ENCODE measurements around the gene SRP68. TPM values are rescaled to one million over a fixed set of nuclear protein-coding genes. Genes with fewer than 3 reads are reported as not detected.
A peak's percentile ranks its signal among the peaks of the same experiment; 100 is the strongest.
"Not testable (repeated sequence)": the region's sequence is repeated elsewhere in the genome, so short reads cannot be mapped to it uniquely, and the experiment has no call there.

The SRP68 gene
- total RNA-seq, 1 donor from 2014 or later = 22.6 TPM

DNA sequence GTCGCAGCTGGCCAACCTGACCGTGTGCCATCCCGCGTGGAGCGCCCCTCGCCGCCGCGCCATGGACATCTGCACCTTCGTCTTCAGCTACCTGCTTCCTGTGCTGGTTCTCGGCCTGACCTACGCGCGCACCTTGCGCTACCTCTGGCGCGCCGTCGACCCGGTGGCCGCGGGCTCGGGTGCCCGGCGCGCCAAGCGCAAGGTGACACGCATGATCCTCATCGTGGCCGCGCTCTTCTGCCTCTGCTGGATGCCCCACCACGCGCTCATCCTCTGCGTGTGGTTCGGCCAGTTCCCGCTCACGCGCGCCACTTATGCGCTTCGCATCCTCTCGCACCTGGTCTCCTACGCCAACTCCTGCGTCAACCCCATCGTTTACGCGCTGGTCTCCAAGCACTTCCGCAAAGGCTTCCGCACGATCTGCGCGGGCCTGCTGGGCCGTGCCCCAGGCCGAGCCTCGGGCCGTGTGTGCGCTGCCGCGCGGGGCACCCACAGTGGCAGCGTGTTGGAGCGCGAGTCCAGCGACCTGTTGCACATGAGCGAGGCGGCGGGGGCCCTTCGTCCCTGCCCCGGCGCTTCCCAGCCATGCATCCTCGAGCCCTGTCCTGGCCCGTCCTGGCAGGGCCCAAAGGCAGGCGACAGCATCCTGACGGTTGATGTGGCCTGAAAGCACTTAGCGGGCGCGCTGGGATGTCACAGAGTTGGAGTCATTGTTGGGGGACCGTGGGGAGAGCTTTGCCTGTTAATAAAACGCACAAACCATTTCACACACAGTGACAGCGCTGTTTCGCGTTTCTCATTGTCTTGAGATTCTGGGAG is 4.7 kb upstream of the SRP68 start:
- no peak for DNase-seq (ENCODE audit: low read depth in 2 of 2)

DNA sequence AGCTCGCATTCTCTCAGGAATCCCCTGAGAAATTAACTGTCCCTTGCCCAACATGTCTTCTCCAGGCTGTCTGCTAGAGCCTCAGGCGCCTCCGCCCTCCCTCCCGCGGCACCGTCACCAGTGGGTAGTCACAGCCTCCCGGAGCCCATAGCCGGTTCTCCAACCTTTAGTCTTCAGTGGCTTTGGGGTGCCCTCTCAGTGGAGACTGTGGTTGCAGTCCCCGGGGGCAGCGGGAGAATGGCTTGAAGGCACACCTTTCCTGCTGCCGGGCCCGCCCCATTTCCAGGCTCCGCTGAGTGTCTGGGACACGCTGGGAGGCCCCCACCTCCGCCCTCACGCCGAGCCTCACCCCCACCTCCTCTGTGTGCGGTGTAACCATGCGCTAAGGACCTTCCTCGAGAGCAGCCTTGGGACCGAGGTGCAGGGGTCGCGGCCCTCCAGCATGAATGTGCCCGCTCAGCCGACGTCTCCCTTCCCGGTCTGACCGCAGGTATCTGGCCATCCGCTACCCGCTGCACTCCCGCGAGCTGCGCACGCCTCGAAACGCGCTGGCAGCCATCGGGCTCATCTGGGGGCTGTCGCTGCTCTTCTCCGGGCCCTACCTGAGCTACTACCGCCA is 3.9 kb upstream of the SRP68 start:
- DNase-seq (ENCODE audit: low read depth in 2 of 2) = no peak

DNA sequence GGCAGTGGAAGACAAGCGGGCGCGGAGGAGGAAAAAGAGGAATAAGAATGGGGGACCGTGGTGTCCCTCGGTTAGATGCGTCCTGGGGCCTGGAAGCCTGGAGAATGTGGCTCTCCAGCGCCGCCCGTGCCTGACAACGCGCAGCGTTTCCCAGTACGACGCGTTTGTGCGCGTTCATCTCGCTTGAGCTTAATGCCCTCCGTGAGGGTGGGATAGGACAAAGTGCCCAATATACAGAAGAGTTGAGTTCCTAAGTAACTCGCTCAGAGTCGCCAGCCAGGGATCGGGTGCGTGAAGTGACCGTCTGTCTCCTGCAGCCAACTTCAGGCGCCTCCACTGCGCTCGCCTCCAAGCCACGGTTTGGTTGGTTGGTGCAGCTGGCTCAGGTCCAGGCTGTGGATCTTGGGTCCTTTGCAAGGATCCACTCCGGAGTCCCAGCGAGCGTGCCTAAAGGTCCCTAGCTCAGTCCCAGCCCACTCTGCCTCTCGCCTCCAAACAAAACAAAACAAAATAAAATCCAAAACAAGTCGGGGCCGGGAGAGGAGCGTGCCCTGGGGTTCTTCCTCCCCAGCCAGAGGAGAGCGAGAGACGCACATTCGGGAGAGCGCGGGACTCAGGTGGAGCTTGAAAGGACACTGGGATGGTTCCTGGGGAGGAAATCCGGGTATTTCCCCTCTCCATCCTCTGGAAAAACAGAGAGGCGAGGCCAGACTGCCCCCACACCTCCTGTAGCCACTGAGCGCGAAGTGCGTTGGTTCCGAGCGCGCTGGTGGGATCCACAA is 3.2 kb upstream of the SRP68 start:
- DNase-seq (ENCODE audit: low read depth in 2 of 2) = peak; percentile 9 to 60

DNA sequence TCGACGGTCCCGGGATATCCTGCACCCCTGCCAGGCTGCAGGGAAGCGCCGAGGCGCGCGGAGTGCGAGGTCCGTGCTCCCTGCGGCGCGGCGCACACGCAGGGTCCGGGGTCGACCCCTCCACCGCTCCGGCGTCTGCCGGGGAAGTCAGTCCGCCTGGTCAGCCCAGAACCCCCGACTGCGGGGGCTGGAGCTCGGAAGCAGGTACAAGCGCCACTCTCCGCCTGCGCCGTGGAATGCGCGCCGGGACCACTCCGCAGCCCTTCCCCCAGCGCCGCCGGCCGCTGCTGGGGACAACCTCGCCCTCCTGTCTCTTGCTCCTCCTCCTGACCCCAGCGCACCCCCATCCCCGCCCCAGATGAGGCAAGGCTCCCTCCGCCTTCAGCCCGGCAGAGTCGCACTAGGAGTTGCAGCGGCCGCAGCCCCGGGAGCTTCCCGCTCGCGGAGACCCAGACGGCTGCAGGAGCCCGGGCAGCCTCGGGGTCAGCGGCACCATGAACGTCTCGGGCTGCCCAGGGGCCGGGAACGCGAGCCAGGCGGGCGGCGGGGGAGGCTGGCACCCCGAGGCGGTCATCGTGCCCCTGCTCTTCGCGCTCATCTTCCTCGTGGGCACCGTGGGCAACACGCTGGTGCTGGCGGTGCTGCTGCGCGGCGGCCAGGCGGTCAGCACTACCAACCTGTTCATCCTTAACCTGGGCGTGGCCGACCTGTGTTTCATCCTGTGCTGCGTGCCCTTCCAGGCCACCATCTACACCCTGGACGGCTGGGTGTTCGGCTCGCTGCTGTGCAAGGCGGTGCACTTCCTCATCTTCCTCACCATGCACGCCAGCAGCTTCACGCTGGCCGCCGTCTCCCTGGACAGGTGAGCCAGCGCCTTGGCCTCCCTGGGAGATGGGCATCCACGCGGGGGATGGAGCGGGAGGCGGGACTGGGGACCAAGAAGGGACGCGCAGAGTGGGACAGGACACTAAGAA is 2.4 kb upstream of the SRP68 start, which contains the start of gene GALR2:
Gene GALR2 (plus strand): TSS at position 392 of the 974 bp plus-strand sequence. CDS start 103 bp downstream, at position 495.
- no peak for DNase-seq (ENCODE audit: low read depth in 2 of 2)

DNA sequence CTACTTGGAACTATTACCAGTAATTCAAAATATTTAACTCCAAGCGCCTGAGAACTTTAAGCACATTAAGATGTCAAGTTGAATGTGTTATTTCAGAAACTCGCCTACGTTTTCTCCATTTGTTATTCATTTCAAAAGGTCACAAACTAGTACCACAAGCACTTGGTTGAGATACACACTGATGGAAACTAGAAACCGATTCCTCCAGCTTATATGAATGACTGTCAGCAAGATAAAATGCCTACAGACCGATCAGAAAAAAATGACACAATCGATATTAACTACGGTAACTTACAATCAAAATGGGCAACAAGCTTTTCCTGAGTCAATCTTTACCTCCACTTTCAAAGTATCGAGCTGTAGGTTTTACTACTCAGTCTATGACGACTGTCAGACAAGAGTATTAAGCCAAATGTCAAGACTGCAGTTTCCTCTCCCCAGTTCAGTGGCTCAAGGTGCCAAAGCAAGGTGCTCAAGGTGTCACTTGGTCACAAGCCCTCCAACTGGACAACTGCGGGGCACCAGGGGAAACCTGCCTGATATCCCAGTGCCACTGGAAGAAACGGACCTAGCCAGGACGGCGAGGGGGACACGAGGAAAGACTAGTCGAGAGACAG is 678 bp downstream of the SRP68 start:
- DNase-seq (ENCODE audit: low read depth in 2 of 2) = no peak

DNA sequence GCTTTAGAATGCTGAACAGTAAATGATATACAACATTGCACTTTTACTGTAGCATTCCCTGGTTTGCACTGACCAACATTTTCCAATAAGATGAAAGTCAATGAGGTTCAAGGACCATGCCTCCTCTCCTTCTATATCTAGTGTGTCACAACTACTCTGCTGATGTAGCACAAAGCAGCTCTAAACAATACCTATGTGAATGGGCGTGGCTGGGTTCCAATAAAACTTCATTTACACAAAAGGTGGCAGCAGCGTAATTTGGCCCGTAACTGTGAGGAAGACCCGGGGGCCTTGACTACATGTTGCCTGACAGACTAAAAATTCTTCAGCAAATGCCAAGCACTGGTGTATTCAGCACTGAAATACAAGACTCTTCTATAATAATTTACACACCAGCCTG is 6.5 kb downstream of the SRP68 start:
- no peak for DNase-seq (ENCODE audit: low read depth in 2 of 2)

DNA sequence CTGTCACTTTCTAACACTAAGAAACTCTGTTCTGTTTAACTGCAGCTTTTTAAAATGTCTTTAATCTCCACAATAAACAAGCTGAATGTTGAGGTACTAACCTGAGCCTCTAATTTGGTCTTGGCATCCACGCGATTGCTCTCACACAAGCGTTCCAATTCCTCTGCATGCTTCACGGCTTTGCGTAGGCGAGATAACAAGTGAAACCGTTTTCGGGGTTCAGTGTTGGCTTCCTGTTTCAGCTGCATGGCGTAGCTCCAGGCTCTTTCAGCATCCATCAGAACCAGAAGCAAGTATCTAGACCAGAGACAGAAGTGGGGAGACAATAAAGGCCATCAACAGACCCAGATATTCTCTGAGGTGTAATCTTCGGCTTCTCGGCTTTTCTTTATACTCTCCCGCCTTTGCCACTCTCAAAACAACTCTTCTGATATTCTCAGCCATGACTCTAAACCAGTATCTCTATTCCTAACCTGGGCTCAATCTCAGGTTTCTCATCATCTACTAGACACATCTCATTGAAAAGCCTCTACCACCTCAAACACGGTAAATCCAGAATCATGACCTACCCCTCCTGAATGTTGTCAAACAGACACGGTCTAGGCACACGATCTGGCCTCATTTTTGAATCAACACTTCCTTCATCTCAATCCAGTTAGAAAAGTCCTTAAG is 8.3 kb downstream of the SRP68 start:
- DNase-seq (ENCODE audit: low read depth in 2 of 2) = no peak

DNA sequence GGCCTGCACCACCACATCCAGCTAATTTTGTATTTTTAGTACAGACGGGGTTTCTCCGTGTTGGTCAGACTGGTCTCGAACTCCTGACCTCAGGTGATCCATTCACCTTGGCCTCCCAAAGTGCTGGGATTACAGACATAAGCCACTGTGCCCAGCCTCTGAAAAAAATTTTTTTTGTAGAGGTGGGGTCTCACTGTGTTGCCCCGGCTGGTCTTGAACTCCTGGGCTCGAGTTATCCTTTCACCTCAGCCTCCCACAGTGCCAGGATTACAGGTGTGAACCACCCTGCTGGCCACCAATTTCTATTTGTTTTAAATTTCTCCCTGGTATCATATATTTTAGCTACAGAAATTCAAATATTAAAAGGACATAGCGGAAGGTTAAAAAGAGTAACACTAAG is 14.1 kb downstream of the SRP68 start:
- not testable (repeated sequence) for DNase-seq (ENCODE audit: low read depth in 2 of 2)

DNA sequence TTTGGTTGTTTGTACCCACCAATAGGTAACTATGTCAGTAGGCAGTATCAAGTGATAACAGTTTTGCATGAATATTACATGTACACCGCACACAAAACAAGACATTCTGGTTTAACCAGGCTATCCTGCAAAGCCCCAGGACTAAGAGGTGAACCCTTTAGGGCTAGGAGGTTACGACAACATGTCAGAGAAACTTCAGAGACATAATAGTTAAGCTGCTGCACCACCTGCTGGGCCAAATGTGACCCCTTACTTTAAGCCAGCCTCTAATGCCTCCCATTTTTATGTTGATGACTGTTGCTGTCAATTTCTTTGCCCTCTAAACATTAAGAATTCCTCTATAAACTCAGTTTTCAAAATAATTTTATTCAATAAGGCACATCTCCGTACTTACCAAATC is 15.4 kb downstream of the SRP68 start:
- no peak for DNase-seq (ENCODE audit: low read depth in 2 of 2)

DNA sequence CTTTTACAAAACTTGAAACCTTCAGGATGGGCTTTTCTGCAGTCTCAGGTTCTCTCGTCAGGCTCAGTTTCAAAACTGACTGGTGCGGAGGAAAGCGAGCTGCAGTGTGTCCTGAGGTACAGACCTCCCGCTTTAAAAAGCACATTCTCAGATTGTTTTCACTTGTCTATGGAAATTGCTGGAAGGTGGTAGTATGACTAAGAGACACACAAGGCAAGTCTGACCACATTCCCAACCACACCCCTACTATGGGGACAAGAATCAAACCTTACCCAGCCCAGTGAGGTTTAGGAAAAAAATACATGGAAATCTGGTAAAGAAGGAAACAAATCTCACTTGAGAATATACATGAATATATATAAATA is 18.2 kb downstream of the SRP68 start:
- no peak for DNase-seq (ENCODE audit: low read depth in 2 of 2)

DNA sequence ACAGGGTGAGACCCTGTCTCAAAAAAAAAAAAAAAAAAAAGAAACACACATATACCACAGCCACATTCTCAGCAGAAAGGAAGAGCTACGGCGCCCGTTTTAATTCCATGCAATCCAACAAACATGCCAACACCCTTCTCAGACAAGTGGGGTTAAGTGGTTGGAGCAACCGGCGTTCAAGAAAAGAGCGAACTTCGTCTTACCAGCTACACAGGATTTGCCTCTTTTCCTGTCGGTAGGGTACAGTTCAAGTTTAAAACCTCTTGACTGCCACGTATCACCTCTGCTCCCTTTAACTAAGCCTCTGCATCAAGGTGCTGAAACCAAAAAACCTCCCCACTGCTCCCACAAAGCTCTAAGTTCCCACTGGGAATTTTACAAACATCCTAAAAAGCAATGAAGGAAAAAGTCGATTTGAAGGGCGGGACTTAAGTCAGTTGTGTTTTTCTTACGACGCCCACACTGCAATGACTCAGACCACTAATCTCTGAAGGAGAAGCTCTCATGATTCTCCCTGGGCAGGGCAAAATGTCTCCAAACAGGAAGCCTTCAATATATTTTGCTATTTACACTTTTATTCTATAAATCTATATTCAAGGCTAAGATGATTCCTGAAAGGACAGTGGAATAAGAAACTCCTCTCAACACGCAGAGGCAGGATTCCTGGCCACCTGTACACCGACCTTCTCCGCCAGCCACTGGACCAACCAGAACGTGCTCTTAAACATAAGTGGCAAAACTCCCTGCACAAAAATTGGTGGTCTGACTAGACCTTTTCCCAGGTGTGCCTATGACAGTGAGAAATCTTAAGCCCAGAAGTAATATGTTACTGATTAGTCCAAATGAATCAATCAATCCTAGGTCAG is 18.8 kb downstream of the SRP68 start:
- DNase-seq (ENCODE audit: low read depth in 2 of 2) = peak in 1 of 2 donors; percentile 61

DNA sequence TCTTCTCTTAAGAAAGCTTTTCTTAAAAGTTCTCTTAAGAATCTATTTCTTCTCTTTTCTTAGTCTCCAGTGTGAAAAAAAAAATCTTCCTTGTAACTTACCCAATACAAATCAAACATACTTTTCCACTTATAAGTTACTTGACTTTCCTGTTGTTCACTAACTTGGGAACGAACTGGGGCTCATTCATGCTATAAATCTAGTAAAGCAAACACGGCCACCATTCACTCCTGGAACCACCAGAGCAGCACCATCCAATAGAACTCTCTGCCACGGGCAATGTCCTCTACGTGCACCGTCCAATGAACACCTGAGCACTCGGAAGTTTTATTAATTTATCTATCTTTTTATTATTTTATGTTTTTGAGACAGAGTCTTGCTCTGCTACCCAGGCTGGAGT is 20.8 kb downstream of the SRP68 start:
- DNase-seq (ENCODE audit: low read depth in 2 of 2) = no peak

DNA sequence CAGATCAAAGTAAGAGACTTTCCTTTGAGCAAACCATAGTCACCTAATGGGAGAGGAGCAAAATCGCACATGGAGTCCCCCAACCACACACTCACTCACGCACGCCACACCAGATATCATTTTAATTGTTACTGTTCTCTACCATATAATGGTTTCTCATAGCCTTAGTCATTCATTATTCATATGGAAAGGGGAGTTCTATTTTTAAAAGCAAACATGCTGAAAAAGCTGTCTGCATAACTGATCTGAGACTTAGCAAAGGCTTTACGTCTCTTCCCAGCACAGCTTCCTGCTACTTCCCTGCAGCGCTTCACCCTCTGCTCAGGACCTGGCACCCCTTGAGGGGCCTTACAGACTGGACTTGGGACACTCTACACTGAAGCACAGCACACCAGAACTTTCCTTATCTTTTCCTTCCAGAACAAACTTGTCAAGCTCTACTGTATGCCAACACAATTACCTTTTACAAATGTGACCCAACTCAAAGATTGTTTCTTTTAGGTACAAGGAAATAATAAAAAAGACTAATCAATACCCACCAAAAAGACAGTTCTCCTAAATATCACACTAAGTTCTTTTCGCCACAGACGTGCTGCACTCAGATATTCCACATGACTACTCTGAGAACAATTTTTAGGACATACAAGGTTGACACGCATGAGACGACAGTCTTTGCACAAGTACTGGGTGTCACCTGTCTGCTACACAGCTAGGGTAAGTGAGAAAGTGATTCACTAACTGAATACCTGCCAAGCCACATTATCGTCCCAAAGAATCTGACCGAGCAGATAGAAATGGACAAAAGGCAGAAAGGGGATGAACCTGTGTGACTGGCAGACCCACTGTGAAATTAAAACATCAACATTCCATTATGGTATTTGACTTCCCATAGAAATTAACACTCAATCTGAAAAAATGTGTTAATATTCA is 21.5 kb downstream of the SRP68 start:
- DNase-seq (ENCODE audit: low read depth in 2 of 2) = no peak

DNA sequence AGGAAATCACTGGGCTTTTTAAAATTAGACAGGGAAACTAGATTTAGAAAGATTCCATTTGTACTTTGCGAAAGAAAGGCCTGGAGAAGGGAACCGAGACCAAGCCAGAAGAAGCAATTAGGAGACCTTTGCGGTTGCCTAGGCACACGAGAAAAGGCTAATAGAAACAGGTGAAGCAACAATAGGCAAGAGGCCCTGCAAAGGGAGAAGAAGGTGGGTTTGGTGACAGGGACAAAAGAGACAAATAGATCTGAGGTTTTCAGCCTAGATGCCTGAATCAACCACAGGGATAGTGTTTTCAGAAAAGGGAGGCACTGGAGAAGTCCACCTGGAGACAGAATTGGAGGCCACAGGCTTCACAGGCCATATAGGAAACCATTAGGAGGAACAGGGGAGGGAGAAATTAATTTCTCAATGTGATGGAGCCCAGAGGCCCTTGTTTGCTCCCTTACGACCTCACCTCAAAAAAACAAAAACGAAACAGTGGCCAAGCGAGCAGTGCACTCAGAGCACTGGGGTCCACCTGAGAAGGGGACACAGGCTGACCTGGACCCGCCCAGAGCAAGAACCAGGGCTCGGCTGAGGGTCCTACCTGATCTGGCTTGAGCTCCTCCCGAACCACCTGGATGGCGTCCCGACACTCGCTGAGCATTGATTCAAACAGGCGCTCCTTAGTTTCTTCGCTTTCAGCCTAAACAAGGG is 22.3 kb downstream of the SRP68 start:
- no peak for DNase-seq (ENCODE audit: low read depth in 2 of 2)

DNA sequence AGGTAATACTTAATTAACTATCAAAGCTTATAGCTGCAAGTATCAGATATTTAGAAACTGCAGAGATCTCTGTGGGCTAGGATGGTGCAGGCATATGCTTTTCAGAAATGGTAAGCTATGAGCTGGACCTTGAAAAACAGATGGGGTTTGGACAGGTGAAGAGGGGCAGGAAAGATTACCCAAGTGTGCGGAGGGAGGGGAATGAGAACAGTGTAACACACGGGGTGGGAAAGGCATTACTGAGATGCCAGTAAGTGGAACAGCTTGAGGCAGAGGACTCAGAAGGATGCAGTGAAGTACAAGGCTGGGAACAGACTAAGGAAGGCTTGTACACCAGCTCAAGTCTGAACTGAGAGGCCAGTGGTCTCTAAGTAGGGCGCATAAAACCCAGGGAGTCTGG is 23.1 kb downstream of the SRP68 start:
- DNase-seq (ENCODE audit: low read depth in 2 of 2) = no peak

DNA sequence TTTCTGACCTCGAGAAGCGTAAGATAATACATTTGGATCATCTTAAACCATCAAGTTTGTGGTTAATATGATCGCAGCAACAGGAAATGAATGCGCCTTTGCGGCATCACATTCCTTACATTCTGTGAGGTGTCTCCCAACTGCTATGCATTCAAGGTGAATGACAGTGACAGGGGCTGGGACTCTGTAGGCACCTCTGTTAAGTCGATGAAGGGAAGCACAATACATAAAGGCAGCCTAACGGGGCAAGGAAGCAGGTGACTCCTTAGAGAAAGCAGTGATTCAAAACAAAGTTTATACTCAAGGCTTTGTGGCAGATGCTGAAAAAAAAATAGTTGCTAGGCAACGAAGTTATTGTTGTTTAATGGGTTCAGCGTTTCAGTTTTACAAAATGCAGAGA is 23.6 kb downstream of the SRP68 start:
- DNase-seq (ENCODE audit: low read depth in 2 of 2) = no peak

DNA sequence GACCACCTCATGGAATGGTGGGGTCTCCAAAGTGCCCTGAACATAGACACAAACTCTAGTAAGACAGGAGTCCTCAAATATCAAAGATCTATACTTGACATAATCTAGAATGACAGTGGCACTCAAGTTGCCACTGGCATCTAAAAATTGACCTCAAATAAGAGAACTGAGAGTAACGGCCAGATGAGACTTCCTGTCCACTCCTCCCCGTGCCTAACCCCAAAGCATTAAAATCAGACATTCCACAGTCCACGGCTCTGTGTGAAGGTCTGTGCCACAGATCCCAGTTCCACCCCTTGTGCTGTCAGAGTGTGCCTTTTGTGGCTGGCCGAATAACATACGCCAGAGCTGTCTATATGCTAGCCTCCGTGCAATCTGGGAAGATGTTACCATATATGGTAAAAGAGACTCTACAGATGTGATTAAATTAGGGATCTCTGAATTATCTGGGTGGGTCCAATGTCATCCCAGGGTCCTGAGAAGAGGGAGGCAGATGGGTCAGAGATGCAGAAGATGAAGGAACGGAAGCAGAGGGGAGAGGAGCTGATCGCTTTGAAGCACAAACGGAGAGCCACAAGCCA is 24.2 kb downstream of the SRP68 start:
- no peak for DNase-seq (ENCODE audit: low read depth in 2 of 2)

All from dermis microvascular lymphatic vessel endothelial cell (primary cell).